Left lobe of liver (tissue), 2 donors: ENCODE results near the gene KDM8. TPM values are rescaled to one million over a fixed set of nuclear protein-coding genes. Genes with fewer than 3 reads are reported as not detected.

Experiments
- ATAC-seq: fragments of 200-7000 bp; cut with Tn5 transposase; one replicate; pipeline ENCODE4 v1.9.1; 2020; ENCODE audit warnings: mild to moderate bottlenecking, moderate library complexity
- DNase-seq: peaks from one replicate; pipeline ENCODE4 v3.0.0-alpha.2; 2020; ENCODE audit warnings: low spot score
- total RNA-seq: library from RNA; stranded (reverse); gene quantifications from one replicate; pipeline ENCODE4 v1.2.1, GENCODE V29; 2021
- donor health status: DM: no; HTN: no; CAD: no; lungs with moderate emphysema.
- donor health status: DM: no; HTN: yes; CAD: no.

KDM8 gene
- total RNA-seq, 1 donor from 2014 or later = 73.7 TPM

DNA sequence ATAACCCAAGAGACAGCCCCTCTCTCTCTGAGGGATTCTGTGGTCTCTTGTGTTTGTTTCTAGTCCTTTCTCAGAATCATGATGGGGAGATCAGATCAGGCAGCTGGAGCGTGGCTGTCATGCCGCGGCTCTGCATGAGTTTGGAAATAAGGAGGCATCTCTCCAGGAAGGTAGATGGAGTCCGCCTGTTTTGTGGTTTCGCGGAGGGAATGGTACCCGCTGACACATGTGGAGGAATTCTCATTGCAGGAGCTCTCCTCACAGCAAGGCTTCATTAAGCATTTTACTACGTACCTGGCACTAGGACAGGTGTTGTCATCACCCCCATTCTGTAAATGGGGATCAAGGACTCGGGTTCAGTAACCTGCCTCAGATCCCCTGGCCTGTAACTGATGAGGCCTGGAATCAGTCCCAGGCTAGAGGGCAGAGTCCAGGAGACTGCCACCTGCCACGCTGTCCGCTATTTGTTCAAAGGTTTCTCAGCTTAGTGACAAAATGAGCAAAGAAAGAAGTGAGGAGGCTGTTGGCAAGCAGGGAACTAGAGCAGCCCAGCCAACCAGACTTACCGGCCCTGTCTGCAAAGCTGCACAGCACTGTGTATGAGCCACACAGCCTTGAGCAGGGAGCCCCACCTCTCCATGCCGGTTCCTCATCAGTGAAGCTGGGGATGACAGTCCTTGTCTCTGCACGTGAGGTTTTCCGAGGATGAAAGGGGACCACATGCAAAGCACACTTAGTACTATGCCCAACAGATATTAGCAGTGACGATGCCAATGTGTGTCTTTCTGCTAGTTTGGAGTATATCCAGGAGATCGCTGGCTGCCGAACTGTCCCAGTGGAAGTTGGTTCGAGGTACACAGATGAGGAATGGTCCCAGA is 11.0 kb downstream of the KDM8 start:
- peak; percentile 95 for DNase-seq

DNA sequence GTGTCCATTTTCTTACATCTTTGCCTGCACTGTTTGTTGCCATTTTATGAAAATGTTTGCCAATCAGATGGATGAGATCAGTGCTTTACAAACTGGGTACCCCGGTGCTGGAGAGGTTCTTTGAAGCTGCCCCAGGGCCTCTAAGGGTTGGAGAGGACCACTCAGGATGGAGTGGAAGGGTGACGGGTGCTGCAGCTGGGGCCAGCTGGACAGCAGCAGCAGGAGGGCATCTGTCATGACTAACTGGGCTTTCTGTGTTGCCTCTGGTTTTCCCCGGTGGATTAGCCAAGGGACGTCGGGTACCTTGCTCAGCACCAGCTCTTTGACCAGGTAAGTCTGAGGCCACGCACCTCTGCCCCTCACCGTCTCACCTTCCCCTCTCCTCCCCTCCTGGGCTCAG is 12.3 kb downstream of the KDM8 start:
- peak; percentile 6 for ATAC-seq
- no peak for DNase-seq

More for the DNA sequence above, 11.0 kb downstream of the KDM8 start:
- ATAC-seq = peak; percentile 68

DNA sequence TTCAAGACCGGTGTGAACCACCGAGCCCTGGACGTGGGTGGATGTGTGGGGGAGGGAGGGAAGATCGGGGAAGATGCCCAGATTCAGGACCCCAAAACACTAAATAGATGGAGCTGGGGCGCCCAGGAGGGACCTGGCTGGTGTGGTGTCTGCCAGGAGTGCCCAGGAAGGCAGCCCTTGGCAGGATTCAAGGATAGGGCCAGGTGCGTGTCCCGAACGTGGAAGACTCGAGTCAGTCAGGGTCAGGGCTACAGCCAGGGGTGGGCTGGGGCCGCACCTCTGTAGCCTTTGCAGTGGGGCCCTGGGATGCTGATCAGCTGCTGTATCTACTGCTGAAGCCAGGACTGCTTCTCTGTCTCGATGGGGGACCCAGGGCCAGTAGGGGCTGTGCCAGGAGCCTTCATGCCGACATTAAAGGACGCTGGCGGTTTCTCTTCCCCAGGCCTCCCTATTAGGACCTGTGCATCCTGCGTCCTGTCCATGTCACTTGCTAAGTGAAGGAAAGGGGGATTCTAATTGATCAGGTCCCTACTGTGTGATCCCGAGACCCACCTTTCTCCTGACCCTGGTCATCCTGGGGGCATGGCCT is 13.1 kb downstream of the KDM8 start:
- no peak for DNase-seq
- ATAC-seq = peak; percentile 7

DNA sequence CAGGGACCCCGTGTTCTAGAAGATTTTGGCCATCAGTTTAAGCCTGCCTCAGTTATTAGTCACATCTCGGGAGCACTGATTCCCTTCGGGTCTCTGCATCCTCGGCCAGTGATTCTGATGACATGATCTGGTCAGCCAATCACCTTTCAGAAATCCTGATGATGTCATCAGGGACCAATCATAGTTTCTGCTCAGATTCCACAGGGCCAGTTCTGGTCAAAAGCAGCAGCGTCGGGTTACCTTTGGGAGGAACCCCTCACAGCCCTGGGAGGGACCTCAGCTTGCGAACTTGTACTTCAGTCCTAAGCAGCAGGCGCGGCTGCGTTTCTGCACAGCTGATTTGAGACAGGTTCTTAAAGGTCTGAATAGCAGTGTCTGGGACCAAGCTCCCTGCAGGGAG is 13.9 kb downstream of the KDM8 start:
- no peak for DNase-seq
- ATAC-seq = peak; percentile 35

DNA sequence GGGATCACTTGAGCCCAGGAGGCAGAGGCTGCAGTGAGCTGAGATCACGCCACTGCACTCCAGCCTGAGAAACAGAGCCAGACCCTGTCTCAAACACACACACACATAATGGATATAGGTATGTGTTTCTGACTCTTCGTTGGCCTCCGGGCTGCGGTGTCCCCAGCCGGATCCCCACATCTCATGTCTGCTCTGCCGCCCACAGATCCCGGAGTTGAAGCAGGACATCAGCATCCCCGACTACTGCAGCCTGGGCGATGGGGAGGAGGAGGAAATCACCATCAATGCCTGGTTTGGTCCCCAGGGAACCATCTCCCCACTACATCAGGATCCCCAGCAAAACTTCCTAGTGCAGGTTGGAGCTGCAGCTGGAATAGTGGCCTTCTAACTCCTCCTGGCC is 15.4 kb downstream of the KDM8 start:
- ATAC-seq (no peak), DNase-seq (no peak)

DNA sequence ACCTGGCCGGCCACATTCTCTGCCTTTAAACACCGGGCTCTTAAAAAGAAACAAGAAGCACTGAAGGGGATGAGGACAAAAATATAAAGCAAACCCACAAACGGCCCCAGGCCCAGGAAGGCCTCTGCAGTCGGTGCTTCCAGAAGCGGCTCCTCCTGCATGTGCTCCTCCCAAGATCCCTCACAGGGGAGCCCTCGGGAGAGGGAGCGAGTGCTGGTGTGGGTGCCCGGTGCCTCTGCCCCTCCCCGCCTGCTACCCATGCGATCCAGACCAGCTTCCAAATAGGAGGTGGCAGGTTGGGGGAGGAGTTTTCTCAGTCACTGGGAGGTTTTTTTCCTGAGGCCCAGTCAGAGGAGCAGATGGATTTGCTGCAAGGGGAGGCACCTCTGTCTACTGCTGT is 15.8 kb downstream of the KDM8 start:
- ATAC-seq = no peak
- no peak for DNase-seq

- DNase-seq = no peak
- no peak for ATAC-seq
These were observed 16.8 kb downstream of the KDM8 start for GRCh38 chr16:27220120-27220519.

- no peak for DNase-seq
- no peak for ATAC-seq
These were observed 17.2 kb downstream of the KDM8 start for GRCh38 chr16:27220527-27220926.

DNA sequence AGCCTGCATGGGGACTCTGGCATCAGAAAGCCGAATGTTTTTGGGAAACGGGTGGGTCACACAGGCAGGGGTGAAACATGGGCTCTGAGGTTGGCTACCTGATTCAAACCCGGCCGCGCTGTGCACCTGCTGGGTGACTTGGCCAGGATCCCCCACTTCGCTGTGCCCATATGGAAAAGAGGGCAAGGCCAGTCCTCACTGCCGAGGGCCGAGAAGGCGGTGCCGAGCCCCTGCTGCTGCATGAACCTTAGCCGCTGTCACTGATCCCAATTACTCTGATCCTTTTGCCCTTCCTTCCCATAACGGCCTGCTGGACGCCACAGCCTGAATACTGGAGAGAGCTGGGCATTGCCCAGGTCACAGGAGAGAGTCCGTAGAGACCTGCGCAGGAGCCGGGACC is 17.7 kb downstream of the KDM8 start:
- ATAC-seq = no peak

GRCh38 chr16:27221576-27222248 is 18.4 kb downstream of the KDM8 start:
- peak; percentile 3 for ATAC-seq
- DNase-seq = no peak

More for the DNA sequence above, 17.7 kb downstream of the KDM8 start:
- no peak for DNase-seq

DNA sequence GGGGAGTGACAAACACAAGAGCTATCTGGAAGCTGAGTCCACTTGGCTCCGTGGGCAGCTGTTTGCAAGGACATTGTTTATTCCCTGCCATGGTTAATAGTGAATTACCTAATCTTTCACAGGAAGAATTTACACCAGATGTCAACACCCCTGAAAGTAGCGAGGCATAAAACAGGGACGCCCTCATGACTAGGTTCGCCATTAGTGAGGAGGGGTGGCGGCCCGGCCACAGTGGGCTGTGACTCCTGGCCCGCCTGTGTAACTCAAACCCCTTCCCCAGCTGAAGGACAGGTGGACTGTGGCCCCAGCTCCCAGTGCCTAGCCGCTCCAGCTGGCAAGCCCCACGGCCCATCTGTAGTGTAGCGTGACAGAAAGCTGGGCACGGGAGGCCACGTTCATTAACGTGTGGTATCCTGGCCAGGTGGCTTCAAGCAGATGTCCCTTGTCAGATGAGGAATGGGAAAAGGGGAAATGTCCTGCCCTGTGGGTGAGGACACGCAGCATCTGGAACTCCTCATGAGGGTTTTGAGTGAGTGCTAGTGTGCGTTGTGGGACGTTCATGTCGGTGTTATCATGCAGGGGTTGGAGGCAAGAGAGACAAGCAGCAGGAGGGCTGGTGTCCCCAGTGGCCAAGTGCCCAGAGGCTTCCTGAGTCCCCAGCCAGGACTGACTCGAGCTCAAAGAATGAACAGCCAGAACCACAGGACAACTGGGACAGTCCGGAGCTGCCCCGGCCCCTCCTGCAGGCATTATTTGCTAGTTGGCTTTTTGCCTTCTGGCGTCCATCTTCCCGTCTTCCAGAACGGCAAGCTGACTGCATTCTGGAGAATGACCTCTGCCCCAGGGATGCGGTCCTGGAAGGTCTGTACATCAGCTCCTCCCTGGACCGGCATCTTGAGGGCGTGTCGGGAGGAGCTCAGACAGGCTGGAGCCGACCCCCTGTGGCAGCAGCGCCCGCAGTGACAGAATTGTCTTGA is 19.2 kb downstream of the KDM8 start:
- ATAC-seq = peak; percentile 55
- DNase-seq = peak; percentile 76

DNA sequence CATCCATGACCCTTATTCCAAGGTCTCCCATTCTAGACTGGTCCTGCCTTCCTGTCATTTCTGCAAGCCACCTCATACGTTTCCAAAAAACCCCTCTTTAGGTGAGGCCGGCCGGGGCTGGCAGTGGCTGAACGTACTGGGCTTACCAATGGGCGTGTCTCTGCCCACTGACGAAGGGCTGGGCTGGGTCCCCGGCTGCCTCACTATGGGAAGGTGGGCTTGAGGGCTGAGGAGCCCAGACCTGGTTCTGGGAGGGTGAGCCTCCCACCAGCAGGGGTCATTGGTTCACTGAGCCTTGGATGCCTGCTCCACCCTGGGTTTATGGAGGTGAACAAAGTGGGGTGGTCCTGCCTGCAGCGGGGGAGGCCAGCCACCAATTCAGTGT is 19.9 kb downstream of the KDM8 start:
- peak; percentile 0 for ATAC-seq
- DNase-seq = no peak

DNA sequence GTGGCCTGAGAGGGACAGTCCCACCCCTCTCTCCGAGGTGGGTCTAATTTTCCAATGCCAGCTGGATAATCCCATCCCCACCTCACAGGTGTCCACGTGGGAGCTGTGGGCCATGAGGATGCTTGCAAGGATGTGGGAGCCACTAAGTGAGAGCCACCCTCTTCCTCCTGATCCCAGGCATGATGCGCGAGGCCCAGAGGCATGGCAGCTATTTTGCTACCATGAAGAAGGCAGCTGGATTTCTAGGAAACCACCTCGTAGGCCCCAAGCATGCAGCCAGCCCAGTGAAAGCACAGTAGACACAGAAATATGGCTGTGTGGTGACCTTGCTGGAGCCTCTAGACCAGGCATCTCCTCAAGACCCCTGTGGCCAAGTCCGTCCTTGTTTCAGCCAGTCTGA is 20.4 kb downstream of the KDM8 start:
- ATAC-seq (no peak), DNase-seq (no peak)

- DNase-seq (no peak), ATAC-seq (peak; percentile 36)
These were observed 21.0 kb downstream of the KDM8 start for GRCh38 chr16:27224271-27224737.

DNA sequence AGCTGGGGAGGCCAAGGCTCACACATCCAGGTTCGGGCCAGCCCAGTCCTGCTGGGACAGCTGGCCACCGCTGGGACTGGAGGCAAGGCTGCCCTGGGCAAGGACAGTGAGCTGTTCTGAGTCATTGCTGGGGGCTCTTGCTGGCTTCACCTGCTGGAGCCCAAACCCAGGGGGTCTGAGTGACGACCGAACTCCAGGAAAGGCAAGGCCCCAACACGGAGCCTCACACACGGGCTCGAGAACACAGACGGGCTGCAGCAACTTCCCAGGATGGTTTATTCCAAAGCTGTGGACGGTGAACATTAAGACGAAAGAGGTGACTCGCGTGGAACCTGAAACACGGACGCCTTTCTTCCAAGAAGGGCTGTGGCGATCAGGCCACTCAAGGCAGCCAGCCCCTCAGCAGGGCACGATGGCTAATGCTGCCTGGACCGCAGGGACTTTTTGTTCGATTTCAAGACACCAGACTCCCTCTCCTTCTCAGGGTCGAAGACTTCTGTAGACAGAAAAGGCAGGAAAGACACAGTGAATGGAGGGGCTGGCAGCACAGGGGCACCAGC is 21.5 kb downstream of the KDM8 start:
- DNase-seq (no peak), ATAC-seq (no peak)

DNA sequence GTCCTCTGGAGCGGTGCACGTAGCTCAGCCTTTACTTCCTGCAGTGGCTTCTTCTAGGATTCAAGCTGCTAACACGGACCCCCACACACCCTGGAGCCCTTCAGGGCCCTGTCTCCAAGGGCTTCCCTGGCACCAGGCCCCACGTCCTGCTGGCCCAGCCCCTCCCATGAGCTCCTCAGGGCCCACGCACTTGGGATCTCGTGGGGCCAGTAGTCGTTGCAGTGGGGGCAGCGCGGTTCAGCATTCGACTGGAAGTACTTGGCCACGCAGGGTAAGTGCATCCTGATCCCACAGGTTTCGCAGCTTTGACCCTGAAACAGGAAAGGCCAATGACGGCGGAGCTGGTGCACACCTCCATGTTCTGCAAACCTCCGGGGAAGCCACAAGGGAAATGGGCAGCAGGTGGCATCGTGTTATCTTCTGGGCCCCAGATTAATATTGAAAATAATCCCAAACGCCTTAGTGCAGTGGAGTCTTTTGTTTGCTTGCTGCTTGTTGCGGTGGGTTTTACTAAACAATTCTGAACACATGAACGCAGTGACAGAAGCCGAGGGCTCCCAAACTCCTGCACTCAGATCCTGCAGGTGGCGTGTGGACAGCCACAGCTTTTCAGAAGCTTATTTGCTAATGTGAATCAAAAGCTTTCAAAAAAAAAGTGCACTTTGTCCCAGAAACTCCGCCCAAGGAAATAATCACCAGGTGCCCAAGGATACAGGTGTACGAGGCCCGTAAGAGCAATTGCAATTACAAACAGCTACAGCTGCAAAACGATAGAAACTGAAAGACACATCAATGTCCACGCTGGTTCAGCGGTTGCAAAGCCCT is 22.4 kb downstream of the KDM8 start:
- peak; percentile 9 for ATAC-seq
- no peak for DNase-seq

GRCh38 chr16:27226476-27226875 is 23.1 kb downstream of the KDM8 start:
- ATAC-seq (no peak), DNase-seq (no peak)

- ATAC-seq (no peak), DNase-seq (no peak)
These were observed 23.8 kb downstream of the KDM8 start for GRCh38 chr16:27226976-27227705.

DNA sequence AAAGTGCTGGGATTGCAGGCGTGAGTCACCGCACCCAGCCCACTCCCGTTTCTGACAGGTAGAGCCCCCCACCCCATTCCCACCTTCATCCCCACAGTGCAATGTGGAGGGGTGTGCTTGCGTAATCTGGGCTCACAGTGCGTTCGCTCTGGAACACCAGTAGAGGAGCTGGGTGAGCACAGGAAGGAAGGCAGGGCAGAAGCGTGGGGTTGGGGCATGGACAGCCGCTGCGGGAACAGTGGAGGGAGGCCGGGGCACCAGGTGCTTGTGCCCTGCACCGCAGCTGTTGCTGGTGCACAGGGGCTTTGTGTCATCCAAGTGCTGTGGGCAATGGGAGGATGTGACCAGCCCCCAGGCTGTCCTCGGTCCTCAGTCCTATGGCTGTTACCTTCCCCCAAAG is 24.7 kb downstream of the KDM8 start:
- ATAC-seq = no peak
- DNase-seq = no peak
